Neural progenitor cell (in vitro differentiated cells): ENCODE data around the gene KCNAB1.

Experiments used
- CTCF ChIP-seq: fragments of 200-600 bp; sonication (generic); IDR thresholded peaks from 2 replicates; pipeline ENCODE4 v1.5.1; 2017; ENCODE audit warnings: antibody characterized with exemption, mild to moderate bottlenecking
- EZH2 ChIP-seq: fragments of 200-600 bp; sonication (generic); IDR thresholded peaks from 2 replicates; pipeline ENCODE4 v1.6.1; 2017; ENCODE audit warnings: antibody characterized with exemption, mild to moderate bottlenecking, moderate library complexity
- EZH2phosphoT487 ChIP-seq: fragments of 200-600 bp; sonication (generic); IDR thresholded peaks from 2 replicates; pipeline ENCODE4 v1.6.1; 2017; ENCODE audit warnings: antibody characterized with exemption

GRCh38 chr3:156236556-156237260 is 116.3 kb downstream of the KCNAB1 start:
- TF ChIP-seq CTCF (no peak), EZH2 (no peak), EZH2phosphoT487 (no peak)
